Ovary (tissue), 3 donors: ENCODE data around the gene HMX2.

ENCODE experiments used
- CTCF ChIP-seq, 3 donors: fragments of 450-650 bp in 2 of 3; fragments of 200-600 bp in 1 of 3; IDR thresholded peaks; one replicate each; pipeline versions ENCODE4 v1.5.1 to v1.8.0; 2016 to 2022; ENCODE audit warnings: antibody characterized with exemption in 3 of 3, mild to moderate bottlenecking in 1 of 3
- EP300 ChIP-seq: sonication (generic); formaldehyde crosslinking; IDR thresholded peaks from one replicate; pipeline ENCODE4 v1.6.1; 2017; ENCODE audit warnings: antibody characterized with exemption
- POLR2A ChIP-seq: fragments of 450-650 bp; IDR thresholded peaks from one replicate; pipeline ENCODE4 v1.6.1; 2017; ENCODE audit warnings: antibody characterized with exemption, mild to moderate bottlenecking, moderate library complexity
- donor health status: DM: no; HTN: no; CAD: no.

GRCh38 chr10:123139521-123140163 lies 8.3 kb upstream of the HMX2 start:
- TF ChIP-seq CTCF (IDR thresholded peaks at IDR 0.05) (no peak), POLR2A (no peak), EP300 (no peak)
